HG03064 (cell line): Measurements from ENCODE around the gene SLC16A12.

Experiments
- ATAC-seq: cut with Tn5 transposase; IDR thresholded peaks from one replicate; pipeline ENCODE4 v1.9.1; 2021; ENCODE audit warnings: low read depth; ENCODE audit not compliant: unreplicated experiment

SLC16A12 gene

GRCh38 chr10:89516149-89516832 is 19.1 kb downstream of the SLC16A12 start:
- no peak for ATAC-seq

- no peak for ATAC-seq
Observed at GRCh38 chr10:89515031-89515841, 20.2 kb downstream of the SLC16A12 start.

DNA sequence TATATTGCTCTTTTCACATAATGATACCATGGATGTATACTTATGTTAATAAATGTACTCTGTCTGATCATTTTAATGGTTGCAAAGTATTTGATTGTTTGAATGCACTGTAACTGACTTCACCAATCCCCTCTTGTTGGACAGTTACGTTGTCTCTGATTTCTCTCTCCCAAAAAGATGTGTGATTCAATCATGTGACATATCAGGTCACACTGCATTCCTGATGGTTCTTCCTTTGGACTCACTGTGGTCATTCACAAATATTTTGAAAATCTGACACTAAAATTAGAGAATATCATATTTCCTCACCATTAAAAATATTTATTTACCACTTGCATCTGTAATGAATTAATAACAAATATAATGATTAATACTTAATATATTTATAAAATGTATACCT is 22.2 kb downstream of the SLC16A12 start:
- ATAC-seq: no peak

DNA sequence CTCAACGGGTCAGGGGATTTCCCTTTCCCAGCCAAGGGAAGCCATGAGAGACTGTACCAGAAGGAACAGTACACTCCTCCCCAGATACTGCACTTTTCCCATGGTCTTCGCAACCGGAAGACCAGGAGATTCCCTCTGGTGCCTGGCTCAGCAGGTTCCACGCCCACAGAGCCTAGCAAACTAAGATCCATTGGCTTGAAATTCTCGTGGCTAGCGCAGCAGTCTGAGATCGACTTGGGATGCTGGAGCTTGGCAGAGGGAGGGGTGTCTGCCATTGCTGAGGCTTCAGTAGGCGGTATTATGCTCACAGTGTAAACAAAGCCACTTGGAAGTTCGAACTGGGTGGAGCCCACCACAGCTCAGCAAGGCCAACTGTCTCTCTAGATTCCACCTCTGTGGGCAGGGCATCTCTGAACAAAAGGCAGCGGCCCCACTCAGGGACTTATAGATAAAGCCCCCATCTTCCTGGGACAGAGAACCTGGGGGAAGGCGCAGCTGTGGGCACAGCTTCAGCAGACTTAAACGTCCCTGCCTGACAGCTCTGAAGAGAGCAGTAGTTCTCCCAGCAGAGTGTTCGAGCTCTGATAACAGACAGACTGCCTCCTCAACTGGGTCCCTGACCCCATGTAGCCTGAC is 29.6 kb downstream of the SLC16A12 start:
- no peak for ATAC-seq

DNA sequence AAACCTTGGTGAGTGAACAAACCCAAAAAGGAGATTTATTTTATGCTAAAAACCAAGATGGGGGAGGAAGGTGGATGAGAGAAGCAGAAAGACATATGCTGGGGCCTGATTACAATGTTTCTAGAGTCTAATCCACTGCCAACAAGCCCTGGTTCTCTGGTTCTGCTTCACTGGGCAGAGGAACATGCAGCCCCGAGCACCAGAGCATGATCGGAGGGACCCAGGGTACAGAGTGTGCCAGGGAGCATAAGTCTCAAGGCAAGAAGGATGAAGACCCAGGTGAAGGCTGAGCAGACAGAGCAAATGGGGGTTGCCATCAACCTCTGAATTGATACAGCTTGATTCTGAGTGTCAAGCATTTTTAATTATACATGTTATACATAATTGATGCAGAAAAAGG is 30.7 kb downstream of the SLC16A12 start:
- no peak for ATAC-seq

DNA sequence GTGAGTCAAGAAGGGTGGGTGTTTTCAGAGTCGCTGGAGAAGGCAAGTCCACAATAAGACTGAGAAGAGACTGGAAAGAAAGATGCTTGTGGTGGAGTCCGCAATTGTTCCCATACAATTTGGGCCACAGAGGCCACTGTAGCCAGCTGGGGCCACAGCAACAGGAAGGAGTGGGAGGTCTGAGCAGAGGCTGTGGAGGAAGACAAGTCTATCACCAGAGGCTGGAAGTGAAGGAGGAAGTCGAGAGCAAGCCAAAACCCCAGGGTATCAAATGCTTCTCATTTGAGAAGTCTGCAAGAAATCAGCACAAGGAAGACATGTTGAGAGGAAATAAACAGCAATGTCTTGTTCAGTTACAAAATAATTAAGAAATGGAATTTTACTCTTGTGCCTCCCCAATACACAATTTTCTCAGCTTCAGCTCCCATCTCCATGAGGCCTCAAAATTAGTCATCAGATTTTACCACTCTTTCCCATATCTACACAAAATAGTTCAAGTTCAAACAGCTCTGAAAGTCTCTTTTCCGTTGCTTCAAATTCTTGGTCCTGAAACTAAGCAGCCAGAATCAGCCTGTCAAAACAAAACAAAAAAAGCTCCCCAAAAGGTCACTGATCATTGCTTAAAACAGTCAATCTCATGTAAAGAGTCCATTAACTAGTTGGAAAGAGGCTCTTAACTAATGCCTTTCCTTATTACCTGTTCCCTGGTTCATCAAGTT is 31.6 kb downstream of the SLC16A12 start:
- no peak for ATAC-seq

- no peak for ATAC-seq
Observed at GRCh38 chr10:89503151-89503550, 32.2 kb downstream of the SLC16A12 start.

DNA sequence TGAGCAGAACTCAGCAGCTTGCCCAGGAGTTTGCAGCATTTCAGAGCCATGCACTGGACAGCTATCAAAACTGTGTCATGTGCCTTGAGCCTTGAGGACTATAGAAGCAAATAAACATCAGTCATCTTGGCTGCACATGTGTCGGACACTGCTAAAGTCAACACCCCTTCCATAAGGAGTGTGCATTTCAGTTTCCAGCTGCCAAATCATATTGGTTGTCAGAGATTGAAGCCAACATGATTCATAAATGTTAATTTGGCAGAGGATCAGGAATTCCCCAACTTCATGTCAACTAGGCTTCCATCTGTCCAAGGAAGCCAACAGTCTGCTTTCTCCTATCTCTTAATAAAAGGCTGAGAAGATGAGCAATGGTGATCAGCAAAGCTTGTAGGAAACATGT is 32.8 kb downstream of the SLC16A12 start:
- ATAC-seq: no peak

DNA sequence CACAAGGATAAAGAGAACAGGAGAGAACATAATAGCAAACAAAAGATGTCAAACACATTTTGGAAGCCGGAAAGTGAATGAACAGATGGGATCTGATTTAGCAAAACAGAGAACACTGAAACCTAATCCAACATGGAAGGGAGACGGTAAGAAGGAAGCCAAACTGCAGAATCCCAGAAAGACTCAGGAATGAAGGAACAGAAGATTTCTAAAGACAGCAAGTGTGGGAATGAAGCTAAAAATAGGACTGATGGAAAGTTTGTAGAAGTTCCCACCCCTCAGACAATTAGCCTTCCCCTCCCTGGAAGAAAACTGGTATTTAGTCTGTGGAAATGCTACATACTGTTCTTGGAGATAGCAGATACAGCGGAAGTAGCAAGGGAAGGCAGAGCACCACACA is 40.8 kb downstream of the SLC16A12 start:
- ATAC-seq: no peak

DNA sequence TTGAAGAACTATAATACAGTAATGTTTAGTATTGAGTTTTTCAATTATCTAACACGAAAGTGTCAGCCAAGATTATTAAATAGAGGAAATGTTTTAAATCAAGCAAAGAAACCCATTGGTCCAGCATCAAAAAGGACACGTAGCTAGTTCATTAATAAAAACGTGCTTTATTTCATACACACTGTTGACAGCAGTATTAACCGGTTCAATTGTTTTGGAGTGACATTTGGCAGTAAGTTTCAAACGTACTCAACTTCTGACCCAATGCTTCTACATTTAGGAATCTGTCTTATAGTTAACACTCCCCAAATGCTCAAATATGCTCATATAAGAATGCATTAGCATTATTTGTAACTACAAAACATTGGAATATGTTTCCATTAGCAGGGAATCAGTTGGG is 41.3 kb downstream of the SLC16A12 start:
- ATAC-seq: no peak

DNA sequence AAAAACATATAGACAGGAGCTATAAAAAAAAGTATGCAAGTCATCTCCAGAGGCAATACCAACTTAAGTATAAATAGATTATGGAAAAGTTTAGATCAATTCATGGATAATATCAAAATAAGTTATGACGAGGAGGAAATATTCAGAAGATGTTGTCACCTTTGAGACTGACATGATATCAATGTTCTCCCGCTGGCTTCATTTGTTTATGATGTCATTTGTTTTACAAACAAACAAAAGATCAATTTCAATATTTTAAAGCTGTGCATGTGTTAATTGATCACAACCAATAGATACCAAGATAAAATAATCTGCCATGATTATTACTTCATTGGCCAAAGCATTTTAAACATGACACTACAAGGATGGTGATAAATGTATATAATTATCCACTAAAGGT is 43.5 kb downstream of the SLC16A12 start:
- ATAC-seq: no peak

DNA sequence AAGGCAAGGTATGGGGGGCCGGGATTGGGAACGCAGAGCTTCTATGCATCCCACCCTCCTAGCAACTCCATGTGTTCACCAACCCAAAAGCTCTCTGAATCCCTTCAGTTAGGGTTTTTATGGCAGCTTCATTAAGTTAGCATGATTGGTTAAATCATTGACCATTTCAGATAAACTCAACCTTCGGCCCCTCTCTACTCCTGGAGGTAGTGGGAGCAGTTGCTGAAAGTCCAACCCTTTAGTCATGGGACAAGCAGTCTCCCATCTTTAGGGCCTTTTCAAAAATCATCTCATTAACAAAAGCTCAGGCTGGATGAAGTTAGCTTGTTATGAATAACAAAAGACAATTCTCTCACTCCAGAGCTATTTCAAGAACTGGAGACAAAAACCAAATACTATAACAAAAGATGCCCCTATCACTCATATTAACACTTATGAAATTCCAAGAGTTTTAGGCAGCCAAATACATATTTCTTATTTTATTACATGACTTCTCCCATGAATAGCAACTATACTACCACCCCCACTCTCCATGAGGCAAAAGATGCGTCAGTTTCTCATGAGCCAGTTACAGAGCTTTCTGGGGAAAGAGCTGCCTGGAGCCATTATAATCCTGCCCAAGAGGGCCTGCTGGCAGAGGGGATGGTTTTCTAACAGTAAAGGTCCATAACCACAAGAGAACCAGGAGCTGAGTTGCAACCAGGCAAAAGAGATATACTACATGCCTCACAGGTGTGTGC is 44.6 kb downstream of the SLC16A12 start:
- no peak for ATAC-seq

DNA sequence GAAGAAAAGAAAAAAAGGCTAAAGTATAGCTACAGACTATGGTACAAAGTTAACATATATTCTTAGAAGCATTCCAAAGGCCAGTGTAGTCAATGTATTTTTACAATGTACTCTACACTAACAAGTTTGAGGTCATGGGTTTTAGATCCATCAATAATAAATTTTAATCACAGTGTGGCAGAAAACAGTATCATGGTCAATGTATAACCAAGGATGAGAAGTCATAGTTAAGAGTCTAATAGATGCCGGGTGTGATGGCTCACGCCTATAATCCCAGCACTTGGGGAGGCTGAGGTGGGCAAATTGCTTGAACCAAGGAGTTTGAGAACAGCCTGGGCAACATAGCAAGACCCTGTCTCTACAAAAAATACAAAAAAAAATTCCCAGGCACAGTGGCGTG is 53.1 kb downstream of the SLC16A12 start:
- no peak for ATAC-seq

DNA sequence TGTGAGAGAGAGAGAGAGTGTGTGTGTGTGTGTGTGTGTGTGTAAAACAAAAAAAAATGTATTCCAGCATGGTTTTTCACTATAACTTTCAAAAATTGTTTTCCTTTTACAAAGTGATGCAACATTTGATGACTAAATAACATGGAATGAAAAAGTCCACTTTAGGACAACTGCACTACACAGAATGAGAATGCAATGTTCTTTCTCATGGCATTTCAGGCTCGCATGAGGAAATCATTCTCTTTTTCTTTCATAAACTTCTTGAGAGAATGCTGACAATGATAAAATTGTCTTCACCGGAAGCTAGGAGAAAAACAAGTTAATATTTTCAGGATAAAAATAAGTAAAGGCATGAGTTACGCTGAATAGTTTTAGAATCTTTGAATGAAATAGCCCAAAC is 53.7 kb downstream of the SLC16A12 start:
- ATAC-seq: no peak

DNA sequence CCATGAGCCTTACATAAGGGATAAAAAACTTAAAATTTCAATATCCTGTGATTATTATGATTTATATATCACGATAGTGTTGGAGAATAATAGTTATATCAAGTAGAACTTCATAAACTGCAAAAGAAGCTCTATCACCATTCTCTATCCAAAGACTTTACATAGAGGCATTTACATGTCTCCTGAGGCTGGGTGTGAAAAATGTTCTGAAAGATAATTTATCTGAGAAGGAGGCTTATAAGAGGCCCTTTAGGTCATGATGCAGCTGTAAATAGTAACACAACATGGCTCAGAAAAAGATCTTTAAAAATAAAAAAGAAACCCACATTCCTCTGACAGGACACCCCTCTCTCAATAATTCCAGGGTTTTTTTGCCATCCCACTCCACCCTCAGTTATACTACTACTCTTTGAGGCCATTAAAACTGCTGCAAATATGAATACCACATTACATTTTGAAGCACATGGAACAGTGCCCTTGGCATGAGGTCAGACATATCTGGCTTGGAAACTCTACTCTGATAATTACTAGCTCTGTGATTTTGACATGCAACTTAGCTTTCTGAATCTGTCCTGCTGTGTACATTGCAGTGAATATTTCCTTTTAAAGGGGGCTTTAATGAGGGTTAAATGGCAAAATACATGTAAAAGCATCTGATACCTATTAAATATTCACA is 55.5 kb downstream of the SLC16A12 start:
- ATAC-seq: no peak

- no peak for ATAC-seq
Observed at GRCh38 chr10:89478739-89479654, 56.4 kb downstream of the SLC16A12 start.

DNA sequence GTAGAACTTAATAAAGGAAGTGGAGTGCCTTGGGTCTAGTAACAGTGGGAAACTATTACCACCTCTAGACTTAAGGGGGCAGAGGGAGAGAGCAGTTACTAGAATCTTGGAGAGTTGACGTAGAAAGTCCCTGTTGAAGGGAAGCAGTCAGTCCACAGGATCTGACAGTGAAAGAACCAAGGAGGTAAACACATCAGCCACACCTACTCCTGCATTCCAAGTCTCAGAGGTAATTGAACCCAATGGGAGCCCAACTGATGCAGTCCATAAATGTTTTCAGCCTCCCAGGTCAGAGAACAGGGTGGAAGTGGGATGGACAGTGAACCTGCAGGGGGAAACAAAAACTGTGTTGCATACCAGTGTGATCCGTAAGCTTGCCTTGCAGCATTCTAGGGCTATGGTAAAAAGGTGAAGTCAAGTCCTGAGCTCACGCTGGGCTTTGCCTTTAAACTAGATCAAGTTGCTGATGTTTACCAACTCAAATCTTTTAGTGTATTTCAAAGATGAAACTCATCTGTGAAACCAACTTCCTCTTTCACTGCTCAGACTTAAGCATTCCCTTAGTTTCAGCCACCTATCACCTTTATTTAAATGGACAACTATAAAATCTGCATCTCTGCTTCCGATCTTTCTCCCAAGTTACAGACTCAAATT is 57.2 kb downstream of the SLC16A12 start:
- no peak for ATAC-seq

DNA sequence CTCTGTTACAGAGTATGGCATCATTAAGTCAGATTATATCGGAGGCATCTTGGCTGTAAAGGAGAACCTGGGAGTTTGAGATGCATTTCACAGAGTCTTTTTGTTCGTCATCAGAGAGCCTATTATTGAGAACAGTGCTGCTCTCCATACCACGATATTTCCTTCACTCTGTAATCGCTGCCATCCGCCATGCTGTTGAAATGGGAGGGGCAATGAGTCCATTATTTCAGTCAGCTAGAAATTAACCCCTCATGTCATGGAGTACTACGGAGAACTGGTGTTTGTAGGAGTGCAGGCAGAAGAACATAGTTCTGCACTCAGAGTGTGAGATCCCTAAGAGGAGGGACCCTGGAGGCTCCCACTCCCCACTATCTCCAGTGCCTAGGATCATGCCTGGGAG is 59.2 kb downstream of the SLC16A12 start:
- ATAC-seq: no peak
